IPS-15b (cell line): ENCODE data around the gene APOB.

Experiments used
- H3K27me3 ChIP-seq: one replicate; pipeline ENCODE4 v1.6.1; 2013; ENCODE audit warnings: low read length; ENCODE audit not compliant: control insufficient read depth, insufficient read depth
- H3K36me3 ChIP-seq: one replicate; pipeline ENCODE4 v1.6.1; 2013; ENCODE audit warnings: low read length; ENCODE audit not compliant: control insufficient read depth, insufficient read depth
- H3K4me1 ChIP-seq: one replicate; pipeline ENCODE4 v1.6.1; 2013; ENCODE audit warnings: mild to moderate bottlenecking, low read length; ENCODE audit not compliant: control insufficient read depth, insufficient read depth
- H3K4me3 ChIP-seq: one replicate; pipeline ENCODE4 v1.5.1; 2013; ENCODE audit warnings: low read depth, low read length
- H3K9ac ChIP-seq: one replicate; pipeline ENCODE4 v1.6.1; 2013; ENCODE audit warnings: low read depth, mild to moderate bottlenecking, low read length
- H3K9me3 ChIP-seq: one replicate; pipeline ENCODE4 v1.6.1; 2013; ENCODE audit warnings: mild to moderate bottlenecking, low read length; ENCODE audit not compliant: control insufficient read depth, insufficient read depth

Gene APOB

GRCh38 chr2:21001988-21002813, 41.7 kb downstream of the APOB start:
- Histone ChIP-seq H3K36me3 (no peaks in the 10 kb centered on the region), H3K4me1 (no peaks in the 10 kb centered on the region), H3K9me3 (no peaks in the 10 kb centered on the region), H3K4me3 (no peak overlapping the region), H3K9ac (no peak overlapping the region), H3K27me3 (no peaks in the 10 kb centered on the region)

- H3K9me3 ChIP-seq, result no peaks in the 10 kb centered on the region
- no peak overlapping the region for H3K4me3 ChIP-seq
- no peaks in the 10 kb centered on the region for H3K4me1 ChIP-seq
- no peak overlapping the region for H3K9ac ChIP-seq
- no peaks in the 10 kb centered on the region for H3K27me3 ChIP-seq
- H3K36me3 ChIP-seq, result no peaks in the 10 kb centered on the region
Observed at GRCh38 chr2:21001225-21001946, 42.5 kb downstream of the APOB start.

GRCh38 chr2:20999906-21000645, 43.8 kb downstream of the APOB start:
- H3K27me3 ChIP-seq, result no peaks in the 10 kb centered on the region
- H3K4me3 ChIP-seq, result no peak overlapping the region
- H3K9me3 ChIP-seq, result no peaks in the 10 kb centered on the region
- no peaks in the 10 kb centered on the region for H3K36me3 ChIP-seq
- no peaks in the 10 kb centered on the region for H3K4me1 ChIP-seq
- no peak overlapping the region for H3K9ac ChIP-seq

- Histone ChIP-seq H3K4me1 (no peaks in the 10 kb centered on the region), H3K27me3 (no peaks in the 10 kb centered on the region), H3K4me3 (no peak overlapping the region), H3K9me3 (no peaks in the 10 kb centered on the region), H3K9ac (no peak overlapping the region), H3K36me3 (no peaks in the 10 kb centered on the region)
Observed at GRCh38 chr2:20998972-20999905, 44.6 kb downstream of the APOB start.

- H3K4me3 ChIP-seq, result no peak overlapping the region
- no peaks in the 10 kb centered on the region for H3K4me1 ChIP-seq
- no peaks in the 10 kb centered on the region for H3K36me3 ChIP-seq
- no peak overlapping the region for H3K9ac ChIP-seq
- H3K27me3 ChIP-seq, result no peaks in the 10 kb centered on the region
- H3K9me3 ChIP-seq, result no peaks in the 10 kb centered on the region
Observed at GRCh38 chr2:20997953-20998722, 45.7 kb downstream of the APOB start.

GRCh38 chr2:20994130-20994529, 49.7 kb downstream of the APOB start:
- H3K9me3 ChIP-seq, result no peaks in the 10 kb centered on the region
- H3K4me3 ChIP-seq, result no peak overlapping the region
- no peak overlapping the region for H3K9ac ChIP-seq
- H3K4me1 ChIP-seq, result no peaks in the 10 kb centered on the region
- H3K36me3 ChIP-seq, result no peaks in the 10 kb centered on the region
- no peaks in the 10 kb centered on the region for H3K27me3 ChIP-seq

- Histone ChIP-seq H3K27me3 (no peaks in the 10 kb centered on the region), H3K9me3 (no peaks in the 10 kb centered on the region), H3K36me3 (no peaks in the 10 kb centered on the region), H3K9ac (no peak overlapping the region), H3K4me3 (no peak overlapping the region), H3K4me1 (no peaks in the 10 kb centered on the region)
Observed at GRCh38 chr2:20992201-20992711, 51.6 kb downstream of the APOB start.

GRCh38 chr2:20990442-20991430, 53.1 kb downstream of the APOB start:
- Histone ChIP-seq H3K9ac (no peak overlapping the region), H3K27me3 (no peaks in the 10 kb centered on the region), H3K4me1 (no peaks in the 10 kb centered on the region), H3K36me3 (no peaks in the 10 kb centered on the region), H3K9me3 (no peaks in the 10 kb centered on the region), H3K4me3 (no peak overlapping the region)

GRCh38 chr2:20989404-20989803, 54.5 kb downstream of the APOB start:
- Histone ChIP-seq H3K9me3 (no peaks in the 10 kb centered on the region), H3K4me1 (no peaks in the 10 kb centered on the region), H3K4me3 (no peak overlapping the region), H3K9ac (no peak overlapping the region), H3K27me3 (no peaks in the 10 kb centered on the region), H3K36me3 (no peaks in the 10 kb centered on the region)

- Histone ChIP-seq H3K9ac (no peak overlapping the region), H3K9me3 (no peaks in the 10 kb centered on the region), H3K27me3 (no peaks in the 10 kb centered on the region), H3K4me1 (no peaks in the 10 kb centered on the region), H3K36me3 (no peaks in the 10 kb centered on the region), H3K4me3 (no peak overlapping the region)
Observed at GRCh38 chr2:20988905-20989304, 55.0 kb downstream of the APOB start.
